ENCODE data around the gene FAM90A26.
A peak's percentile ranks its signal among the peaks of the same experiment; 100 is the strongest.
"Not testable (repeated sequence)": the region's sequence is repeated elsewhere in the genome, so short reads cannot be mapped to it uniquely, and the experiment has no call there.

FAM90A26 gene

DNA sequence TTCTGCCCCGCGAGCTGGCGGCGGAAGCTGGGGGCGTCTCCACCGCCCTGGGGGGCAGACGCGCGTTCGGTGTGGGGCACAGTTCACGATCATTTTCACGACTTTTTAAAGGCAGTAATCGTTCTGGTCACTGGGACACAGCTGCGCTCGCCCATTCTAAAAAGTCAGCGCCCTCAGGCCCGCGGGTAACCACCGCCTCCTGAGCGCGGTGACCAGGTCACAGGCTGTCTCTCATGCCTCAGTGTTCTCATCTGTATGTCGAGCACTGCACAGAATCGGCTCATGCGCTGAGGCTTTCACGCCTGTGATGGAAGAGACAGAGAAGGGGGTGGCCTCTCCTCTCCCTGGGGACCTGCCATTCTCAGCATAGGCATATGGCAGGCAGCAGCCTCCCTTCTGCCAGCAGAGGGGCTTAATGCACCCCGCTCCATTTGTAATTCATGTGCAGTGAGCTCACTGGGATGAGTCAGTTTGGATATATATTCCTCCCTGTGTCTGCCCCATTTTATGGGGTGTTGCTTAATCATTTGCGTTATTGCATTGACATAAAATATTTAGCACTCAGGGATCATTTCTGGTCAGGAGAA lies 16.5 kb upstream of the FAM90A26 start:
- not testable (repeated sequence) for H3K9ac ChIP-seq (ENCODE audit: low read depth, low read length, poor library complexity, severe bottlenecking)

DNA sequence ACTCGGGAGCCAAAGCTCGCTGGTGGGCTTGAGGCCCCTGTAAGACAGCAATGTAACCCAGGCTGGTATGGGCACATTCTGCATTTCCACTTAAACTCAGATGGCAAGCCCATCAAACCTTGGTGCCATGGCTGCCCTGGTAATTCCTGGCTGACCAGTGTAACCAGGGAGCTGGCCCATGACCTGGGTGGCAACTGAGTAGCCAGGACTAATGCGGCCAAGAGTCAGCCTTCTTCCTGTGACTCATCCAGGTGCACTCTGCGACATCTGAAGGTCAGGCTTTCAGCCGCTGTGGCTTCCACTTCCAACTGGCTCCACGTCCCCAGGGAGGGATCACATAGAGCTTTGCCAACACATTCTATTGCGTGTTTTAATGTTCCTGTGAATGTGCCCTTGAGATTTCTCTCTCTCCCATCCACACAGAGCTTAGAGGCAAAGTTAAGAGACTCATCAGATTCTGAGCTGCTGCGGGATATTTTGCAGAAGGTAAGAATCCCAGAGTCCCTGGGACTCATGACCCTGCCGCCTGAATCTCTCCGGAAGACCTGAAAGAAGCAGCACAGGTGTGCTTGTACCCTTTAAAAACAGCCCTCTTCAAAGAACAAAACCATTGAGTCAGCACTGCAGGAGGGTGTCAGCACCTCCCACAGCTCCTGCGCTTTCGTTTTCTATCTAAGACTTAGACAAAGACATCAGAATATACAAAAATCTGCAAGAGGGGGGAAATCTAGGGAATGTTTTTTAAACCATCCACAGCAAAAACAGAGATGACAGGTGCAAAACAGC lies 14.9 kb upstream of the FAM90A26 start:
- H2AFZ ChIP-seq (ENCODE audit: low read length) = not testable (repeated sequence)

More for the DNA sequence above, 16.5 kb upstream of the FAM90A26 start:
- H3F3A ChIP-seq (ENCODE audit: low read depth); H3K9me3 ChIP-seq (ENCODE audit: insufficient read depth, low read depth, low read length); H2AFZ ChIP-seq (ENCODE audit: low read length); H4K20me1 ChIP-seq (ENCODE audit: insufficient read depth, low read length, poor library complexity, severe bottlenecking); H3K4me1 ChIP-seq (ENCODE audit: insufficient read depth, low read length, poor library complexity, severe bottlenecking); H3K9me2 ChIP-seq (replicated peaks; ENCODE audit: low read depth, low read length); H3K27me3 ChIP-seq (ENCODE audit: insufficient read depth, low read length, poor library complexity, severe bottlenecking); H3K36me3 ChIP-seq (ENCODE audit: insufficient read depth, low read length); H3K79me2 ChIP-seq (ENCODE audit: insufficient read depth, low read length); H3K4me2 ChIP-seq (ENCODE audit: low read depth, low read length, poor library complexity, severe bottlenecking): not testable (repeated sequence)
- H3K4me3 ChIP-seq (ENCODE audit: low read length, poor library complexity, severe bottlenecking) = peak overlapping the region; percentile 40

DNA sequence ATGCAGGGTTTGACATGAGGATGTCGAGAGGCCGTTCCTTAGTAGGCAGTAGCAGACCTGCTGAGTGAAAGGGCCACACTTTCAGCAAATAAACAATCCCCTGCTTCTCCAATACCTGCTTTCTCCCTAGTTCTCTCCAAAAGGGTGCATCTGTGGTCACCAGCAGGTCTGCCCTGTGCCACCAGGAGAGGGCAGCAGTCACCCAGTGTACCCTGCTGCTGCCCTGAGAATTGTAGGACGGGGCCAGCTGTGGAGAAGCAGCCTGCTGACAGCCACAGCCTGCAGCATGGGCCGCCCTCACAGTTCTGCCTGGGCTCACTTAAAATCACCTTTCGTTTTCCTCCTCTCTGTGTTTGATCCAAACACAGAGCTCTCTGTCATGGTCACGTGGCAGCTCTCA lies 11.8 kb upstream of the FAM90A26 start:
- H3K79me2 ChIP-seq (ENCODE audit: insufficient read depth, low read length); H3K9me3 ChIP-seq (ENCODE audit: insufficient read depth, low read depth, low read length); H3K4me3 ChIP-seq (ENCODE audit: low read length, poor library complexity, severe bottlenecking); H3K27me3 ChIP-seq (ENCODE audit: insufficient read depth, low read length, poor library complexity, severe bottlenecking); H3F3A ChIP-seq (ENCODE audit: low read depth); H4K20me1 ChIP-seq (ENCODE audit: insufficient read depth, low read length, poor library complexity, severe bottlenecking); H2AFZ ChIP-seq (ENCODE audit: low read length); H3K4me2 ChIP-seq (ENCODE audit: low read depth, low read length, poor library complexity, severe bottlenecking); H3K9me2 ChIP-seq (replicated peaks; ENCODE audit: low read depth, low read length); H3K36me3 ChIP-seq (ENCODE audit: insufficient read depth, low read length); H3K4me1 ChIP-seq (ENCODE audit: insufficient read depth, low read length, poor library complexity, severe bottlenecking); H3K9ac ChIP-seq (ENCODE audit: low read depth, low read length, poor library complexity, severe bottlenecking): not testable (repeated sequence)

More for the DNA sequence above, 14.9 kb upstream of the FAM90A26 start:
- H3K79me2 ChIP-seq (ENCODE audit: insufficient read depth, low read length); H3K4me1 ChIP-seq (ENCODE audit: insufficient read depth, low read length, poor library complexity, severe bottlenecking); H3K9ac ChIP-seq (ENCODE audit: low read depth, low read length, poor library complexity, severe bottlenecking); H3F3A ChIP-seq (ENCODE audit: low read depth); H3K4me2 ChIP-seq (ENCODE audit: low read depth, low read length, poor library complexity, severe bottlenecking); H4K20me1 ChIP-seq (ENCODE audit: insufficient read depth, low read length, poor library complexity, severe bottlenecking); H3K36me3 ChIP-seq (ENCODE audit: insufficient read depth, low read length); H3K9me2 ChIP-seq (replicated peaks; ENCODE audit: low read depth, low read length); H3K27me3 ChIP-seq (ENCODE audit: insufficient read depth, low read length, poor library complexity, severe bottlenecking); H3K4me3 ChIP-seq (ENCODE audit: low read length, poor library complexity, severe bottlenecking); H3K9me3 ChIP-seq (ENCODE audit: insufficient read depth, low read depth, low read length): not testable (repeated sequence)

DNA sequence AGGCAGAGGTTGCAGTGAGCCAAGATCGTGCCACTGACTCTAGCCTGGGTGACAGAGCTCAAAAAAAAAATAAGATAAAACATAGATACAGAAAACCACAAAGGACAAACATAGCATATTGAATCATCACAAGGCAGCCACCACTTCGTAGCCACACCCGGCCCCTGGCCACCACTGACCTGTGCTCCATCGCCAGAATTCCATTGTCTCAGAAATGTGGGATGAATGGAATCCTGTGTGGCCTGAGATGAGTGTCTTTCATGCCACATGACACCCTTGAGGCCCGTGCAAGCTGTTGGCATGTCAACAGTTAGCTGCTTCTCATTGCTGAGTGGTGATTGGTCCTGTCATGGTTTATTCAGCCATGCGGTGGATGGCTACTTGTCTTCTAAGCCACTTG lies 10.2 kb upstream of the FAM90A26 start:
- not testable (repeated sequence) for H2AFZ ChIP-seq (ENCODE audit: low read length); H3K9me2 ChIP-seq (replicated peaks; ENCODE audit: low read depth, low read length); H3K27me3 ChIP-seq (ENCODE audit: insufficient read depth, low read length, poor library complexity, severe bottlenecking); H3K9me3 ChIP-seq (ENCODE audit: insufficient read depth, low read depth, low read length); H3K4me2 ChIP-seq (ENCODE audit: low read depth, low read length, poor library complexity, severe bottlenecking); H3K36me3 ChIP-seq (ENCODE audit: insufficient read depth, low read length); H4K20me1 ChIP-seq (ENCODE audit: insufficient read depth, low read length, poor library complexity, severe bottlenecking); H3K4me1 ChIP-seq (ENCODE audit: insufficient read depth, low read length, poor library complexity, severe bottlenecking); H3K79me2 ChIP-seq (ENCODE audit: insufficient read depth, low read length); H3K4me3 ChIP-seq (ENCODE audit: low read length, poor library complexity, severe bottlenecking); H3K9ac ChIP-seq (ENCODE audit: low read depth, low read length, poor library complexity, severe bottlenecking); H3F3A ChIP-seq (ENCODE audit: low read depth)

GRCh38 chr4:9165990-9166389 lies 4.2 kb upstream of the FAM90A26 start:
- not testable (repeated sequence) for H3K4me3 ChIP-seq (ENCODE audit: low read length, poor library complexity, severe bottlenecking); H3K9ac ChIP-seq (ENCODE audit: low read depth, low read length, poor library complexity, severe bottlenecking); H2AFZ ChIP-seq (ENCODE audit: low read length); H3K9me2 ChIP-seq (replicated peaks; ENCODE audit: low read depth, low read length); H3K36me3 ChIP-seq (ENCODE audit: insufficient read depth, low read length); H3K27me3 ChIP-seq (ENCODE audit: insufficient read depth, low read length, poor library complexity, severe bottlenecking); H3K4me1 ChIP-seq (ENCODE audit: insufficient read depth, low read length, poor library complexity, severe bottlenecking); H3K9me3 ChIP-seq (ENCODE audit: insufficient read depth, low read depth, low read length); H3K4me2 ChIP-seq (ENCODE audit: low read depth, low read length, poor library complexity, severe bottlenecking); H3K79me2 ChIP-seq (ENCODE audit: insufficient read depth, low read length); H3F3A ChIP-seq (ENCODE audit: low read depth); H4K20me1 ChIP-seq (ENCODE audit: insufficient read depth, low read length, poor library complexity, severe bottlenecking)

GRCh38 chr4:9210357-9210756 lies 40.1 kb downstream of the FAM90A26 start, which contains the start of gene USP17L10:
USP17L10 (plus strand) TSS chr4:9210657; CDS start chr4:9210657, 0 bp downstream.
- not testable (repeated sequence) for H3K79me2 ChIP-seq (ENCODE audit: insufficient read depth, low read length); H3K9me3 ChIP-seq (ENCODE audit: insufficient read depth, low read depth, low read length); H3K9me2 ChIP-seq (replicated peaks; ENCODE audit: low read depth, low read length); H3K27me3 ChIP-seq (ENCODE audit: insufficient read depth, low read length, poor library complexity, severe bottlenecking); H3K4me1 ChIP-seq (ENCODE audit: insufficient read depth, low read length, poor library complexity, severe bottlenecking); H2AFZ ChIP-seq (ENCODE audit: low read length); H3K36me3 ChIP-seq (ENCODE audit: insufficient read depth, low read length); H3K4me2 ChIP-seq (ENCODE audit: low read depth, low read length, poor library complexity, severe bottlenecking); H3F3A ChIP-seq (ENCODE audit: low read depth); H4K20me1 ChIP-seq (ENCODE audit: insufficient read depth, low read length, poor library complexity, severe bottlenecking); H3K4me3 ChIP-seq (ENCODE audit: low read length, poor library complexity, severe bottlenecking); H3K9ac ChIP-seq (ENCODE audit: low read depth, low read length, poor library complexity, severe bottlenecking)

DNA sequence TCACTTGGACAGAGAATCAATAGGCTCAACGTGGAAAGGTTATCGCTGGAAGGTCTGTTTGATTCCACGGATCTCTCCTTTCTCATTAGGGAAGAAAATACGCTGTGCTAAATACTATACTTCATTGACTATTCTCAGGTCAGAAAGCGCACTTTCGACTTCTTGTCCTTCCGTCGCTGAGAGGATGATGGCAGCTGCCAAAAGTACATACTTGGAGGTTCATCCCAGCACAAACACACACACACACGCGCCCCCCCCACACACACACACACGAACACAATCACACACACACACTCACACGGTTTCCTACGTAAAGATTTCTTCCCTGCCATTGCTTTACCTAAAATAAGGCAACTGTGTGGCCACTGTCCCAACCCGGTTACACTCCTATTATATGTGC lies 44.5 kb downstream of the FAM90A26 start:
- H3K27me3 ChIP-seq (ENCODE audit: insufficient read depth, low read length, poor library complexity, severe bottlenecking); H3K9me3 ChIP-seq (ENCODE audit: insufficient read depth, low read depth, low read length); H3K4me1 ChIP-seq (ENCODE audit: insufficient read depth, low read length, poor library complexity, severe bottlenecking); H3K4me3 ChIP-seq (ENCODE audit: low read length, poor library complexity, severe bottlenecking); H3K4me2 ChIP-seq (ENCODE audit: low read depth, low read length, poor library complexity, severe bottlenecking); H3K9me2 ChIP-seq (replicated peaks; ENCODE audit: low read depth, low read length); H2AFZ ChIP-seq (ENCODE audit: low read length); H3K36me3 ChIP-seq (ENCODE audit: insufficient read depth, low read length); H3F3A ChIP-seq (ENCODE audit: low read depth); H4K20me1 ChIP-seq (ENCODE audit: insufficient read depth, low read length, poor library complexity, severe bottlenecking); H3K9ac ChIP-seq (ENCODE audit: low read depth, low read length, poor library complexity, severe bottlenecking); H3K79me2 ChIP-seq (ENCODE audit: insufficient read depth, low read length): not testable (repeated sequence)

All from Loucy (cell line).